HEK293 (cell line): ENCODE results near the gene L3MBTL4.
"Not testable (repeated sequence)": the region's sequence is repeated elsewhere in the genome, so short reads cannot be mapped to it uniquely, and the experiment has no call there.

Experiments
- CTCF ChIP-seq: fragments of 450-650 bp; formaldehyde crosslinking; IDR thresholded peaks from 2 replicates; pipeline ENCODE4 v1.5.1; 2016; ENCODE audit warnings: missing biosample characterization, missing genetic modification characterization
- KLF1 ChIP-seq: fragments of 450-650 bp; formaldehyde crosslinking; IDR thresholded peaks from 2 replicates; pipeline ENCODE4 v1.5.1; 2016; ENCODE audit warnings: missing biosample characterization, missing genetic modification characterization
- SP2 ChIP-seq: fragments of 450-650 bp; formaldehyde crosslinking; IDR thresholded peaks from 2 replicates; pipeline ENCODE4 v1.5.1; 2016; ENCODE audit warnings: missing biosample characterization, missing genetic modification characterization
- ZBTB20 ChIP-seq: fragments of 450-650 bp; formaldehyde crosslinking; IDR thresholded peaks from 2 replicates; pipeline ENCODE4 v1.5.1; 2016; ENCODE audit warnings: missing biosample characterization, missing genetic modification characterization
- ZBTB26 ChIP-seq: fragments of 450-650 bp; formaldehyde crosslinking; optimal IDR thresholded peaks from 2 replicates; pipeline ENCODE3; 2016; ENCODE audit warnings: missing biosample characterization, mild to moderate bottlenecking, missing genetic modification characterization
- ZFP3 ChIP-seq: fragments of 450-650 bp; formaldehyde crosslinking; IDR thresholded peaks from 2 replicates; pipeline ENCODE4 v1.5.1; 2016; ENCODE audit warnings: low read depth, missing biosample characterization, missing genetic modification characterization
- ZNF221 ChIP-seq: fragments of 450-650 bp; formaldehyde crosslinking; IDR thresholded peaks from 2 replicates; pipeline ENCODE4 v1.5.1; 2017; ENCODE audit warnings: missing biosample characterization, missing genetic modification characterization, borderline replicate concordance
- ZNF354C ChIP-seq: fragments of 450-650 bp; formaldehyde crosslinking; IDR thresholded peaks from 2 replicates; pipeline ENCODE4 v1.5.1; 2016; ENCODE audit warnings: missing biosample characterization, missing genetic modification characterization, low read depth, borderline replicate concordance
- ZNF555 ChIP-seq: fragments of 450-650 bp; formaldehyde crosslinking; conservative IDR thresholded peaks from 2 replicates; pipeline ENCODE4 v1.5.1; 2017; ENCODE audit warnings: missing biosample characterization, mild to moderate bottlenecking, missing genetic modification characterization, inconsistent platforms
- TF ChIP-seq, protein P1 (sequence below): fragments of 450-650 bp; formaldehyde crosslinking; IDR thresholded peaks from 2 replicates; pipeline ENCODE4 v1.5.1; 2016; ENCODE audit warnings: missing biosample characterization, missing genetic modification characterization
- TF ChIP-seq, protein P2 (sequence below): fragments of 450-650 bp; formaldehyde crosslinking; IDR thresholded peaks from 2 replicates; pipeline ENCODE4 v1.5.1; 2016; ENCODE audit warnings: missing biosample characterization, missing genetic modification characterization
- TF ChIP-seq, protein P3 (sequence below): IDR thresholded peaks from 2 replicates; pipeline ENCODE4 v1.6.1; 2011; ENCODE audit warnings: mild to moderate bottlenecking, low read depth, low read length, borderline replicate concordance
- TF ChIP-seq, protein P4 (sequence below): fragments of 450-650 bp; formaldehyde crosslinking; IDR thresholded peaks from 2 replicates; pipeline ENCODE4 v1.5.1; 2017; ENCODE audit warnings: missing biosample characterization, mild to moderate bottlenecking, missing genetic modification characterization, moderate library complexity

GRCh38 chr18:6259324-6259723 is 155.4 kb downstream of the L3MBTL4 start:
- TF ChIP-seq CTCF (tag by site-specific recombination); ZNF555 (tag by site-specific recombination); ZFP3; SP2 (tag by site-specific recombination); ZNF354C; ZNF221 (tag by site-specific recombination); ZBTB26 (tag by site-specific recombination); ZBTB20 (tag by site-specific recombination); KLF1 (tag by site-specific recombination): not testable (repeated sequence)
- TF ChIP-seq, protein P1, sequence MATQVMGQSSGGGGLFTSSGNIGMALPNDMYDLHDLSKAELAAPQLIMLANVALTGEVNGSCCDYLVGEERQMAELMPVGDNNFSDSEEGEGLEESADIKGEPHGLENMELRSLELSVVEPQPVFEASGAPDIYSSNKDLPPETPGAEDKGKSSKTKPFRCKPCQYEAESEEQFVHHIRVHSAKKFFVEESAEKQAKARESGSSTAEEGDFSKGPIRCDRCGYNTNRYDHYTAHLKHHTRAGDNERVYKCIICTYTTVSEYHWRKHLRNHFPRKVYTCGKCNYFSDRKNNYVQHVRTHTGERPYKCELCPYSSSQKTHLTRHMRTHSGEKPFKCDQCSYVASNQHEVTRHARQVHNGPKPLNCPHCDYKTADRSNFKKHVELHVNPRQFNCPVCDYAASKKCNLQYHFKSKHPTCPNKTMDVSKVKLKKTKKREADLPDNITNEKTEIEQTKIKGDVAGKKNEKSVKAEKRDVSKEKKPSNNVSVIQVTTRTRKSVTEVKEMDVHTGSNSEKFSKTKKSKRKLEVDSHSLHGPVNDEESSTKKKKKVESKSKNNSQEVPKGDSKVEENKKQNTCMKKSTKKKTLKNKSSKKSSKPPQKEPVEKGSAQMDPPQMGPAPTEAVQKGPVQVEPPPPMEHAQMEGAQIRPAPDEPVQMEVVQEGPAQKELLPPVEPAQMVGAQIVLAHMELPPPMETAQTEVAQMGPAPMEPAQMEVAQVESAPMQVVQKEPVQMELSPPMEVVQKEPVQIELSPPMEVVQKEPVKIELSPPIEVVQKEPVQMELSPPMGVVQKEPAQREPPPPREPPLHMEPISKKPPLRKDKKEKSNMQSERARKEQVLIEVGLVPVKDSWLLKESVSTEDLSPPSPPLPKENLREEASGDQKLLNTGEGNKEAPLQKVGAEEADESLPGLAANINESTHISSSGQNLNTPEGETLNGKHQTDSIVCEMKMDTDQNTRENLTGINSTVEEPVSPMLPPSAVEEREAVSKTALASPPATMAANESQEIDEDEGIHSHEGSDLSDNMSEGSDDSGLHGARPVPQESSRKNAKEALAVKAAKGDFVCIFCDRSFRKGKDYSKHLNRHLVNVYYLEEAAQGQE (tag by site-specific recombination), result not testable (repeated sequence)
- TF ChIP-seq, protein P2, sequence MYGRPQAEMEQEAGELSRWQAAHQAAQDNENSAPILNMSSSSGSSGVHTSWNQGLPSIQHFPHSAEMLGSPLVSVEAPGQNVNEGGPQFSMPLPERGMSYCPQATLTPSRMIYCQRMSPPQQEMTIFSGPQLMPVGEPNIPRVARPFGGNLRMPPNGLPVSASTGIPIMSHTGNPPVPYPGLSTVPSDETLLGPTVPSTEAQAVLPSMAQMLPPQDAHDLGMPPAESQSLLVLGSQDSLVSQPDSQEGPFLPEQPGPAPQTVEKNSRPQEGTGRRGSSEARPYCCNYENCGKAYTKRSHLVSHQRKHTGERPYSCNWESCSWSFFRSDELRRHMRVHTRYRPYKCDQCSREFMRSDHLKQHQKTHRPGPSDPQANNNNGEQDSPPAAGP (tag by site-specific recombination), result not testable (repeated sequence)
- TF ChIP-seq, protein P3, sequence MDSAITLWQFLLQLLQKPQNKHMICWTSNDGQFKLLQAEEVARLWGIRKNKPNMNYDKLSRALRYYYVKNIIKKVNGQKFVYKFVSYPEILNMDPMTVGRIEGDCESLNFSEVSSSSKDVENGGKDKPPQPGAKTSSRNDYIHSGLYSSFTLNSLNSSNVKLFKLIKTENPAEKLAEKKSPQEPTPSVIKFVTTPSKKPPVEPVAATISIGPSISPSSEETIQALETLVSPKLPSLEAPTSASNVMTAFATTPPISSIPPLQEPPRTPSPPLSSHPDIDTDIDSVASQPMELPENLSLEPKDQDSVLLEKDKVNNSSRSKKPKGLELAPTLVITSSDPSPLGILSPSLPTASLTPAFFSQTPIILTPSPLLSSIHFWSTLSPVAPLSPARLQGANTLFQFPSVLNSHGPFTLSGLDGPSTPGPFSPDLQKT, result not testable (repeated sequence)
- TF ChIP-seq, protein P4, sequence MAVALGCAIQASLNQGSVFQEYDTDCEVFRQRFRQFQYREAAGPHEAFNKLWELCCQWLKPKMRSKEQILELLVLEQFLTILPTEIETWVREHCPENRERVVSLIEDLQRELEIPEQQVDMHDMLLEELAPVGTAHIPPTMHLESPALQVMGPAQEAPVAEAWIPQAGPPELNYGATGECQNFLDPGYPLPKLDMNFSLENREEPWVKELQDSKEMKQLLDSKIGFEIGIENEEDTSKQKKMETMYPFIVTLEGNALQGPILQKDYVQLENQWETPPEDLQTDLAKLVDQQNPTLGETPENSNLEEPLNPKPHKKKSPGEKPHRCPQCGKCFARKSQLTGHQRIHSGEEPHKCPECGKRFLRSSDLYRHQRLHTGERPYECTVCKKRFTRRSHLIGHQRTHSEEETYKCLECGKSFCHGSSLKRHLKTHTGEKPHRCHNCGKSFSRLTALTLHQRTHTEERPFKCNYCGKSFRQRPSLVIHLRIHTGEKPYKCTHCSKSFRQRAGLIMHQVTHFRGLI (tag by site-specific recombination), result not testable (repeated sequence)
